Vagina (tissue), 2 donors: Measurements from ENCODE around the gene CRLF3. TPM values are rescaled to one million over a fixed set of nuclear protein-coding genes. Genes with fewer than 3 reads are reported as not detected.

Experiments
- DNase-seq, 2 donors: peaks; one replicate each; pipeline ENCODE4 v3.0.0-alpha.2; 2017; ENCODE audit errors: extremely low spot score in 2 of 2
- H3K27ac ChIP-seq: fragments of 200-600 bp; sonication (generic); one replicate; pipeline ENCODE4 v1.5.1; 2019
- H3K27me3 ChIP-seq: fragments of 200-600 bp; sonication (generic); one replicate; pipeline ENCODE4 v1.5.1; 2019
- H3K36me3 ChIP-seq, 2 donors: fragments of 200-600 bp; sonication (generic); one replicate each; pipeline ENCODE4 v1.5.1; 2017 to 2019
- H3K4me1 ChIP-seq: fragments of 200-600 bp; sonication (generic); one replicate; pipeline ENCODE4 v1.5.1; 2019
- H3K4me3 ChIP-seq, 2 donors: fragments of 200-600 bp; sonication (generic); 1 replicate in 1 of 2; 2 replicates in 1 of 2; pipeline ENCODE4 v1.5.1; 2016 to 2019
- H3K9me3 ChIP-seq: fragments of 200-600 bp; sonication (generic); one replicate; pipeline ENCODE4 v1.5.1; 2019
- POLR2A ChIP-seq, 2 donors: fragments of 450-650 bp; IDR thresholded peaks; one replicate each; pipeline ENCODE4 v1.6.1; 2017; ENCODE audit warnings: antibody characterized with exemption in 2 of 2, mild to moderate bottlenecking in 2 of 2, moderate library complexity in 2 of 2
- POLR2AphosphoS5 ChIP-seq, 2 donors: sonication (generic); formaldehyde crosslinking; IDR thresholded peaks; one replicate each; pipeline ENCODE4 v1.9.0; 2017; ENCODE audit warnings: antibody characterized with exemption in 2 of 2, mild to moderate bottlenecking in 2 of 2, low read depth in 1 of 2; ENCODE audit not compliant: insufficient read depth in 1 of 2
- intact Hi-C: fragments of 100-400 bp; cut with DNase I; formaldehyde crosslinking; loops from one replicate; pipeline ENCODE4 v1.15.1; 2023
- total RNA-seq: library from RNA; depleted of rRNA; stranded (reverse); fragments of >200 nt; gene quantifications from one replicate; pipeline ENCODE4 v1.2.3, GENCODE V29; 2016
- TF ChIP-seq, protein P1 (sequence below), 3 experiments: fragments of 450-650 bp in 2 of 3; fragments of 200-600 bp in 1 of 3; sonication (generic) in 1 of 3; IDR thresholded peaks; one replicate each; pipeline ENCODE4 v1.5.1; 2017 to 2019; ENCODE audit warnings: antibody characterized with exemption in 3 of 3, mild to moderate bottlenecking in 2 of 3, moderate library complexity in 2 of 3

The CRLF3 gene
- total RNA-seq, 1 donor from 2014 or later: 13.3 TPM

DNA sequence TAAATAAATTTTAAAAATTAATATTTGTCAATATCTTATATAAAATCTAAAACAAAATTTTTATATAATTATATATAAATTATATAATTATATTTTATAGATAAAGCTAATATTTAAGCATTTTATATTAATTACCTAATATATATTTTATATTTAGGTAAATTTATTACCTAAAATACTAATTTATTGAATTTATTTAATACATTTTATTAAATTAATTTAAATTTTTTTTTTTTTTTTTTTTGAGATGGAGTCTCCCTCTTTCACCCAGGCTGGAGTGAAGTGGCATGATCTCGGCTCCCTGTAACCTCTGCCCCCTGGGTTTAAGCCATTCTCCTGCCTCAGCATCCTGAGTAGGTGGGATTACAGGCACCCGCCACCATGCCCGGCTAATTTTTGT lies 29.7 kb upstream of the CRLF3 start:
- Histone ChIP-seq H3K9me3 (no peaks in the 10 kb centered on the region), H3K4me3 (no peak overlapping the region), H3K27ac (no peak overlapping the region), H3K27me3 (no peaks in the 10 kb centered on the region), H3K4me1 (no peaks in the 10 kb centered on the region), H3K36me3 (no peaks in the 10 kb centered on the region)
- DNase-seq: no peak
- TF ChIP-seq POLR2AphosphoS5 (IDR thresholded peaks at IDR 0.05; ENCODE audit: insufficient read depth in 1 of 2, low read depth in 1 of 2) (no peak), POLR2A (IDR thresholded peaks at IDR 0.05) (no peak)
- TF ChIP-seq, protein P1, sequence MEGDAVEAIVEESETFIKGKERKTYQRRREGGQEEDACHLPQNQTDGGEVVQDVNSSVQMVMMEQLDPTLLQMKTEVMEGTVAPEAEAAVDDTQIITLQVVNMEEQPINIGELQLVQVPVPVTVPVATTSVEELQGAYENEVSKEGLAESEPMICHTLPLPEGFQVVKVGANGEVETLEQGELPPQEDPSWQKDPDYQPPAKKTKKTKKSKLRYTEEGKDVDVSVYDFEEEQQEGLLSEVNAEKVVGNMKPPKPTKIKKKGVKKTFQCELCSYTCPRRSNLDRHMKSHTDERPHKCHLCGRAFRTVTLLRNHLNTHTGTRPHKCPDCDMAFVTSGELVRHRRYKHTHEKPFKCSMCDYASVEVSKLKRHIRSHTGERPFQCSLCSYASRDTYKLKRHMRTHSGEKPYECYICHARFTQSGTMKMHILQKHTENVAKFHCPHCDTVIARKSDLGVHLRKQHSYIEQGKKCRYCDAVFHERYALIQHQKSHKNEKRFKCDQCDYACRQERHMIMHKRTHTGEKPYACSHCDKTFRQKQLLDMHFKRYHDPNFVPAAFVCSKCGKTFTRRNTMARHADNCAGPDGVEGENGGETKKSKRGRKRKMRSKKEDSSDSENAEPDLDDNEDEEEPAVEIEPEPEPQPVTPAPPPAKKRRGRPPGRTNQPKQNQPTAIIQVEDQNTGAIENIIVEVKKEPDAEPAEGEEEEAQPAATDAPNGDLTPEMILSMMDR (IDR thresholded peaks at IDR 0.05): no peak
- intact Hi-C loops: no loop called here

DNA sequence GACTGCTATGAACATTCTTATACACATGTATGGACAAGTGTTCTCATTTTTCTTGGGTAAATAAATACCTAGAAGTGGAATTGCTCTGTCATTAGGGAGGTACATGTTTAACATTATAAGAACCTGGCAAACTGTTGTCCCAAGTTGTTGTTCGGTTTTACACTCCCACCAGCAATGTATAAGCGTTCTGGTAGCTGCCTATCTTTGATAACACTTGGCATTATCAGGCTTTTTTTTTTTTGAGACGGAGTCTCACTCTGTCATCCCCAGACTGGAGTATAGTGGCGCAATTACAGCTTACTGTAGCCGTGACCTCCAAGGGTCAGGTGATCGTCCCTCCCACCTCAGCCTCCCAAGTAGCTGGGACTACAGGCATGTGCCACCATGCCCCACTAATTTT lies 23.5 kb upstream of the CRLF3 start:
- no peak for DNase-seq
- TF ChIP-seq POLR2AphosphoS5 (IDR thresholded peaks at IDR 0.05; ENCODE audit: insufficient read depth in 1 of 2, low read depth in 1 of 2): no peak
- intact Hi-C loops: no loop called here
- H3K27me3 ChIP-seq: no peaks in the 10 kb centered on the region
- H3K4me3 ChIP-seq: no peak overlapping the region
- H3K36me3 ChIP-seq: no peaks in the 10 kb centered on the region
- no peaks in the 10 kb centered on the region for H3K4me1 ChIP-seq
- H3K9me3 ChIP-seq: no peaks in the 10 kb centered on the region
- H3K27ac ChIP-seq: no peak overlapping the region

DNA sequence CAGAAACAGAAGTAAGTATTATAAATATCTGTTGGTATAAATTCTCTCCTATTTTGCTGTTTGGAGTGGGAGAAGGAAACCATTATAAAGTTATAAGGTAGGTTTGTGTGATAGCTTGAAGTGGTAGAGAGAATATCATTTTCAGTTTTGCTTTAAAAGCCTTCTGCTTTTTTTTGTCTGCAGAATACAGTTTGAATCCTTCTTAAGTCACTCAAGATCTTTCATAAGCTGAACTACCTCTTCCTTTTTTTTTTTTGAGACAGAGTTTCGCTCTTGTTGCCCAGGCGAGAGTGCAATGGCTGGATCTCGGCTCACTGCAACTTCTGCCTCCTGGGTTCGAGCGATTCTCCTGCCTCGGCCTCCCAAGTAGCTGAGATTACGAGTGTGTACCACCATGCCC lies 16.3 kb upstream of the CRLF3 start:
- Histone ChIP-seq H3K27ac (no peak overlapping the region), H3K4me1 (no peaks in the 10 kb centered on the region), H3K27me3 (no peaks in the 10 kb centered on the region), H3K36me3 (no peaks in the 10 kb centered on the region), H3K4me3 (no peak overlapping the region), H3K9me3 (no peaks in the 10 kb centered on the region)
- DNase-seq: no peak
- no peak for TF ChIP-seq POLR2A (IDR thresholded peaks at IDR 0.05)
- TF ChIP-seq POLR2AphosphoS5 (IDR thresholded peaks at IDR 0.05; ENCODE audit: insufficient read depth in 1 of 2, low read depth in 1 of 2): no peak
- TF ChIP-seq, protein P1 (IDR thresholded peaks at IDR 0.05): no peak
- intact Hi-C loops: no loop called here

DNA sequence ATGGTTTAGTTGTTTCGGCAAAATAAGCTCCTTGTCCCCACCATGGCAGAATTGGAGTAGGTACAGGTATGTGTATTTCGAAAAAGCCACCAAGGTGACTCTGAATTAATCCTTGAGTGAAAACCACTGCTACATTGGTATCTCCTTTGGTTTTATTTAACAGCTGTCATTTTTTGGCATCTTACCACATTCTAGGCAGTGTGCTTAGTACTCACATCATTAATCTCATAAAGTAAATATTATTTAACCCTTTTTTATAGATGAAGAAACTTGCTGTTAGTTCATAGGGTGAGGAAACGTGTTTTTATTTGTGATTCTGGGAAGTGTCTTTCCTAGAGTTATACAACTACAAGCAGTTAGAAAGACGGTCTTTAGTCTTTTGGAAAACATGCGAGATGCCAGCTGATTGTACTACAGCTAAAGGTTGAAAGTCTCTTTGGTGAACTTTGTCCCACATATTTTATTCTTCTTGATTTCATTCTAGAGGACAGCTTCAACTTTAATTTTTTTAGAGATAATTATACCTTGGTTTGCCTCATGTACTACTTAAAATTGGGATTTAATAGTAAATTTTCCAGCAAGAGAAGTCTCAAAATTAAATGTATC lies 13.8 kb upstream of the CRLF3 start:
- intact Hi-C loops: no loop called here
- H3K27ac ChIP-seq: no peak overlapping the region
- TF ChIP-seq POLR2AphosphoS5 (IDR thresholded peaks at IDR 0.05; ENCODE audit: insufficient read depth in 1 of 2, low read depth in 1 of 2): no peak
- TF ChIP-seq POLR2A (IDR thresholded peaks at IDR 0.05): no peak
- TF ChIP-seq, protein P1 (IDR thresholded peaks at IDR 0.05): no peak

DNA sequence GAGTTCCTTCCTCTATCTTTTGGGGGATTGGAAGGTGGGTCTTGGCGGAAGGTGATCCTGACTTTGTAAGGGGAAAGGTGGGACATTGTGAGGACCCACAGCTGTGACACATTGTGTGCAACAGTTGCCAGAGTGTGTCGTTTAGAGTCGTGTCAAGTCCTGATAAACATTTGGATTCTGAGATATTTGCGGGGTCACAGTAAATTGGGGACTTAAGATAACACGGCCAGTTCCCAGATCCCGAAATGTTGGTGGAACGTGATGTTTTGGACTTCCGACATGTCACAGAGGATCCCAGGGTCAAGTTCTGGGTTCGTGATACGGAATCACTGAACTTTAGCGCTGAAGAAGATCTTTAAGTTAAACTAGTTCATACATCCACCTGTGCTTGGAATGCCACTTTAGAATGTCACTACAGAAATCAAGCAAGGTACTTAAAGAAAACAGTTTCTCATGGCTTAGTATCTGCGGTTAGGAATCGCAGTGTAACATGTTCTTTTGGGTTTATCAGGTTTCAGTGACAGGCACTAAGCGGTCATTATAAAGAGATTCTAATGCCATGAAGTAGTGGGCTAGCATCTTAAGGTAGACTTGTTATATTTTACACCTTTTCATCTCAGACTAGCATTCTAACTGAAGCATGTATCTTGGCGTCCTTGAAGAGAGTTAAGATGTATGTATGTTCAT lies 8.1 kb upstream of the CRLF3 start:
- TF ChIP-seq POLR2AphosphoS5 (IDR thresholded peaks at IDR 0.05; ENCODE audit: insufficient read depth in 1 of 2, low read depth in 1 of 2) (no peak), POLR2A (IDR thresholded peaks at IDR 0.05) (no peak)
- TF ChIP-seq, protein P1 (IDR thresholded peaks at IDR 0.05): no peak
- peak overlapping the region; percentile 83 to 85 for H3K4me3 ChIP-seq
- no peaks in the 10 kb centered on the region for H3K9me3 ChIP-seq
- DNase-seq: no peak
- H3K27me3 ChIP-seq: no peaks in the 10 kb centered on the region
- H3K36me3 ChIP-seq: no peaks in the 10 kb centered on the region
- peak overlapping the region; percentile 60 for H3K27ac ChIP-seq
- intact Hi-C loops: no loop called here
- peaks cover 12% of the 10 kb centered on the region for H3K4me1 ChIP-seq

More for the DNA sequence above, 13.8 kb upstream of the CRLF3 start:
- H3K27me3 ChIP-seq: no peaks in the 10 kb centered on the region
- H3K4me1 ChIP-seq: no peaks in the 10 kb centered on the region
- H3K9me3 ChIP-seq: no peaks in the 10 kb centered on the region
- no peak for DNase-seq
- no peak overlapping the region for H3K4me3 ChIP-seq
- H3K36me3 ChIP-seq: no peaks in the 10 kb centered on the region
